Activated CD4-positive, alpha-beta T cell treated with anti-CD3 and anti-CD28 coated beads for 36 hours (primary cell): Measurements from ENCODE around the gene ZNF358. TPM values are rescaled to one million over a fixed set of nuclear protein-coding genes. Genes with fewer than 3 reads are reported as not detected.

Experiments
- ATAC-seq: fragments of 200-7000 bp; cut with Tn5 transposase; one replicate; pipeline ENCODE4 v1.10.0; 2021; ENCODE audit warnings: mild to moderate bottlenecking, moderate library complexity
- CTCF ChIA-PET: fragments of 350-600 bp; sonication (Branson Sonifier 250); formaldehyde crosslinking; loops from one replicate; lab custom pipeline; 2021; ENCODE audit warnings: antibody characterized with exemption; lab: Charles Lee
- POLR2A ChIA-PET: fragments of 350-600 bp; sonication (Branson Sonifier 250); formaldehyde crosslinking; loops from one replicate; lab custom pipeline; 2021; ENCODE audit warnings: antibody characterized with exemption, inconsistent platforms; lab: Charles Lee
- DNase-seq: peaks from one replicate; pipeline ENCODE4 v3.0.0-alpha.2; 2020
- H3K27ac Mint-ChIP-seq: one replicate; pipeline ENCODE4 v1.8.0; 2021; ENCODE audit warnings: mixed read lengths
- H3K27me3 Mint-ChIP-seq: one replicate; pipeline ENCODE4 v1.8.0; 2021; ENCODE audit warnings: mixed read lengths
- H3K36me3 Mint-ChIP-seq: one replicate; pipeline ENCODE4 v1.8.0; 2021; ENCODE audit warnings: low read depth, mixed read lengths
- H3K4me1 Mint-ChIP-seq: one replicate; pipeline ENCODE4 v1.8.0; 2021; ENCODE audit warnings: mixed read lengths
- H3K4me3 Mint-ChIP-seq: one replicate; pipeline ENCODE4 v1.8.0; 2021; ENCODE audit warnings: mild to moderate bottlenecking, moderate library complexity, mixed read lengths
- H3K9me3 Mint-ChIP-seq: one replicate; pipeline ENCODE4 v1.8.0; 2021; ENCODE audit warnings: low read depth, mixed read lengths
- intact Hi-C, 2 experiments: fragments of 100-400 bp; cut with DNase I in 1 of 2; cut with micrococcal nuclease in 1 of 2; formaldehyde crosslinking; loops; one replicate each; pipeline versions ENCODE4 v1.14.2 to v1.15.1; 2022 to 2024; cut with DNase I, micrococcal nuclease
- total RNA-seq, 2 experiments: library from RNA; stranded (reverse); gene quantifications; one replicate each; pipeline ENCODE4 v1.2.3, GENCODE V29; 2021

ZNF358 gene
- total RNA-seq, 2 experiments from 2014 or later, result 5.1 to 8.5 TPM

DNA sequence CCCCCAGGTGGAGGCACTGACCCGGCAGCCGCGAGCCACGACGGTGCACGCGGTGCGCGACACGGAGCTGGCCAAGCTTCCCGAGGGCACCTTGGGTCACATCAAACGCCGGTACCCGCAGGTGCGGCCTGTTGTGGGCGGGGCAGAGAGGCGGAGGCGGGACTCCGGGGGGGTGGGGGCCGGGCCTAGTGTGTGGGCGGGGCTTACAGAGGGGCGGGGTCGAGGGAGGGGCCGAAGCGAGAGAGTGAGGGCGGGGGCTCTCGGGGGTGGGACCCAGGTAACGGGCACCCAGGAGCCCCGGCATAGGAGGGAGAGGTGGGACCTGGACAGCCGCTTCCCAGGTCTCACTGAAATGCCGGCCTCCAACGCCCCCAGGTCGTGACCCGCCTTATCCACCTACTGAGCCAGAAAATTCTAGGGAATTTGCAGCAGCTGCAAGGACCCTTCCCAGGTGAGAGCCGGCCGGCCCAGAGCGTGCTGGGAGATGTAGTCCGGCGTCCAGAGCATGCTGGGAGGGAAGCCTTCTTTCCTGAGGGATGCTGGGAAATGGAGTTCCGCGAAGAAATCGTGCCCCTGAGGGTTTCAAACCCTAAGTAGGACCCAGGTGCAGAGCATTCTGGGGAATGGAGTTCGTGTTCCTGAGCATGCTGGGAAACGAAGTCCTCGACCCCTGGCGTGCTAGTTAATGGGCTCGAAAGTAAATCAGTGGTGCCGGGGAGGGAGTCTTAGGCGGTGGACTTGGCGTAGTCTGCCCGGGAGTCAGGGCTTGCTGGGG, 35.3 kb downstream of the ZNF358 start:
- Mint-ChIP-seq H3K4me3 (no peak overlapping the region), H3K36me3 (peaks cover 17% of the 10 kb centered on the region), H3K9me3 (no peaks in the 10 kb centered on the region), H3K27ac (peak overlapping the region; percentile 58), H3K4me1 (peaks cover 11% of the 10 kb centered on the region), H3K27me3 (no peaks in the 10 kb centered on the region)
- CTCF ChIA-PET, result no interaction called here
- POLR2A ChIA-PET, result interaction anchor here (0.5 kb wide), 1 partner anchor 17 kb away, joined by 4 read pairs; no protein-coding TSS in a partner anchor
- intact Hi-C loops, result loop anchor here (1.0 to 2.0 kb wide), 4 partner anchors 16 to 45 kb away; partner anchors contain the start of genes PNPLA6 (in 2 of the 2) and MCOLN1 (in 1 of the 2)
- ATAC-seq (peak; percentile 87), DNase-seq (peak; percentile 77)

DNA sequence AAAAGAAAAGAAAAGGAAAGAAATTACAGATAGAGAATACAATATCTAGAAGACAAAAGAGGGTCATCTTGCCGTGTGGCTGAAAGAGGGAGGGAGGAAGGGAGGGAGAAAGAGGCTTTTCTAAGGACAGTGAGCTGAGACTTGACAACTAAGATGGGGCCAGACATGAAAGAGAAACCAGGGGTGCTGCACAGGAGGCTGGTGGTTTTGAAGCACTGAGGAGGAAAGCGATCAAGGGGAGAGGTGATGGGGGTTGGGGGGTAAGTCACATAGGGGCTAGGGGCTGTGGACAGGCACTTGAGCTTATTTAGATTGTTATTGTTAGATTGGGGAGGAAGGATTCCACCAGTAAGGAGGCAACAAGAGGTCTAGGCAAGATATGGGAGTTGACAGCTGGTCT, 36.9 kb downstream of the ZNF358 start:
- H3K4me1 Mint-ChIP-seq, result peaks cover 4% of the 10 kb centered on the region
- no peak overlapping the region for H3K4me3 Mint-ChIP-seq
- ChIA-PET CTCF (interaction anchor here (0.7 kb wide), 1 partner anchor 451 kb away, joined by 3 read pairs; no protein-coding TSS in a partner anchor), POLR2A (no interaction called here)
- H3K9me3 Mint-ChIP-seq, result no peaks in the 10 kb centered on the region
- peaks cover 28% of the 10 kb centered on the region for H3K36me3 Mint-ChIP-seq
- H3K27ac Mint-ChIP-seq, result no peak overlapping the region
- no peaks in the 10 kb centered on the region for H3K27me3 Mint-ChIP-seq
- DNase-seq, result no peak
- intact Hi-C loops, result no loop called here
- ATAC-seq, result no peak

DNA sequence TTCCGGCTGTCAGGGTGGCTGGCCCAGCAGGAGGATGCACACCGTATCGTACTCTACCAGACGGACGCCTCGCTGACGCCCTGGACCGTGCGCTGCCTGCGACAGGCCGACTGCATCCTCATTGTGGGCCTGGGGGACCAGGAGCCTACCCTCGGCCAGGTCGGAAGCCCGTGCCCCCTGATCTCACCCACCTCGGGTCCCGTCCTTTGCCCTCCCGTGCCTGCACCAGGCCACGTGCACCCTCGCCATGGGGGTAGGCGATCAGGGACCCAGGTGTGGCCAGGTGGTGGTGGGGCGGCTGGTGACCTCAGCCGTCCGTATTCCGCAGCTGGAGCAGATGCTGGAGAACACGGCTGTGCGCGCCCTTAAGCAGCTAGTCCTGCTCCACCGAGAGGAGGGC, 38.7 kb downstream of the ZNF358 start:
- no peaks in the 10 kb centered on the region for H3K27me3 Mint-ChIP-seq

DNA sequence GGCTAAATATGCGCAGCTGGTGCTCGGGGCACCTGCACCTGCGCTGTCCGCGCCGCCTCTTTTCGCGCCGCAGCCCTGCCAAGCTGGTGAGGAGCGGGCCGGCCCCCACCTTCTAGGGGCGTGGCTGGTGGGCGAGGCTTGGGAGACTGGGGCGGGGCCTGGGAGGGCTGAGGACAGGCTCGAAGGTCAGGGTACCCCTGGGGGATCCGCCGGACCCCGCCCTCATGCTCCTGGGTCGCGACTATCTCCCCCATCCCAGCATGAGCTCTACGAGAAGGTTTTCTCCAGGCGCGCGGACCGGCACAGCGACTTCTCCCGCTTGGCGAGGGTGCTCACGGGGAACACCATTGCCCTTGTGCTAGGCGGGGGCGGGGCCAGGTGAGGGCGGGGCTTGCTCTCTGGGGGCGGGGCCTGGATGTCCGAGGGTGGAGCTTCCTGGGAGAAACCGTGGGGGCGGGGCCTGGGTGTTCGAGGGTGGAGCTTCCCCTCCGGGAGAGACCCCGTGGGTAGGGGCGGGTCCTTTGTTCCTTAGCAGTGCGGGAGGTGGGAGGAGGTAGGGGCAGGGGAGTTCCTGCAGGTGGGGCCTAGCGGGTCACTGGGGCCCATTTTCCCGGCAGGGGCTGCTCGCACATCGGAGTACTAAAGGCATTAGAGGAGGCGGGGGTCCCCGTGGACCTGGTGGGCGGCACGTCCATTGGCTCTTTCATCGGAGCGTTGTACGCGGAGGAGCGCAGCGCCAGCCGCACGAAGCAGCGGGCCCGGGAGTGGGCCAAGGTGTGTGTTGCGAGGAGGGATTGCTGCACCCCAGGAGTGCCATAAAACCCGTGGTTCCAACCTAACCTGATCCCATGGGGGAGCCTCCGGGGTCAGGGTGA, 39.3 kb downstream of the ZNF358 start:
- ATAC-seq, result peak; percentile 46
- DNase-seq, result peak; percentile 71
- Mint-ChIP-seq H3K4me3 (no peak overlapping the region), H3K9me3 (no peaks in the 10 kb centered on the region), H3K27ac (no peak overlapping the region), H3K27me3 (no peaks in the 10 kb centered on the region), H3K36me3 (peaks cover 37% of the 10 kb centered on the region), H3K4me1 (peaks cover 4% of the 10 kb centered on the region)
- ChIA-PET POLR2A (no interaction called here), CTCF (interaction anchor here (2.2 kb wide), 1 partner anchor 13 kb away, joined by 8 read pairs; no protein-coding TSS in a partner anchor)
- intact Hi-C loops, result no loop called here

More for the DNA sequence above, 38.7 kb downstream of the ZNF358 start:
- ChIA-PET CTCF (interaction anchor here (2.2 kb wide), 1 partner anchor 14 kb away, joined by 8 read pairs; no protein-coding TSS in a partner anchor), POLR2A (no interaction called here)
- peaks cover 36% of the 10 kb centered on the region for H3K36me3 Mint-ChIP-seq
- DNase-seq (no peak), ATAC-seq (no peak)
- H3K27ac Mint-ChIP-seq, result no peak overlapping the region
- H3K9me3 Mint-ChIP-seq, result no peaks in the 10 kb centered on the region
- intact Hi-C loops, result no loop called here
- no peak overlapping the region for H3K4me3 Mint-ChIP-seq
- peaks cover 4% of the 10 kb centered on the region for H3K4me1 Mint-ChIP-seq

DNA sequence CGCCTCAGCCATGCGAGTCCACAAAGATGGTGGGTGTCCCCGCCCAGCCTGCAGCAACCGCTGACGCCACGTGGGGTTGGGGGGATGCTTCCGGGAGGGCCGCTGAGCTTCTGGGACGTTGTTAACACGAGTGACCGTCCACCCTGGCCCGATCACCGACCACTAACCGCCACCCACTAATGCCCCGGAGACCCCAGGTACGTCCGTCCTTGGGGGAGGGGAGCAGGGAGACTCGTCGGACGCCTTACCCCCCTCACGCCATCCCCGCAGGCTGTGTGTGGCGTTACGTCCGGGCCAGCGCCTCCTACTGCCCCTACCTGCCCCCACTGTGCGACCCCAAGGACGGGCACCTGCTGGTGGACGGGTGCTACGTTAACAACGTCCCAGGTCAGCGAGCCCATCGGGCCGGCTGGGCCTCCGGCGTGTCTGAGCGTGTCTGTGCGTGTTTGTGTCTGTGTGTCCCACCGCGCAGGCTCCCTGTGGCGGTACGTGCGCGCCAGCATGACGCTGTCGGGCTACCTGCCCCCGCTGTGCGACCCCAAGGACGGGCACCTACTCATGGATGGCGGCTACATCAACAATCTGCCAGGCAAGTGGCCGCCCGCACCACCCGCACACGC, 40.9 kb downstream of the ZNF358 start:
- Mint-ChIP-seq H3K4me1 (no peaks in the 10 kb centered on the region), H3K27me3 (no peaks in the 10 kb centered on the region), H3K36me3 (peaks cover 37% of the 10 kb centered on the region), H3K27ac (no peak overlapping the region), H3K4me3 (no peak overlapping the region), H3K9me3 (no peaks in the 10 kb centered on the region)
- ChIA-PET POLR2A (no interaction called here), CTCF (no interaction called here)
- DNase-seq (no peak), ATAC-seq (no peak)
- intact Hi-C loops, result no loop called here

DNA sequence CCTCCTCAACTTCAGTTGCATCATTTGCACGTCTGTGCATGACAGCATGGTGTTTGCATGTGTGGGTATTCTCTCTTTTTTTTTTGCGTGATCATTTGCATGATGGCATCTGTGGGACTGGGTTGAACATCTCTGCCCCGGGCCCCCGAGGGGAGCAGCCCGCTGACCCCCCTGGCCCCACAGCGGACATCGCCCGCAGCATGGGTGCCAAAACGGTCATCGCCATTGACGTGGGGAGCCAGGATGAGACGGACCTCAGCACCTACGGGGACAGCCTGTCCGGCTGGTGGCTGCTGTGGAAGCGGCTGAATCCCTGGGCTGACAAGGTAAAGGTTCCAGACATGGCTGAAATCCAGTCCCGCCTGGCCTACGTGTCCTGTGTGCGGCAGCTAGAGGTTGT, 42.8 kb downstream of the ZNF358 start:
- no peak for ATAC-seq
- intact Hi-C loops, result no loop called here
- no peak for DNase-seq
- ChIA-PET POLR2A (no interaction called here), CTCF (interaction anchor here (0.6 to 2.3 kb wide), 3 partner anchors 10 to 371 kb away, joined by 3 to 7 read pairs (median 3); no protein-coding TSS in a partner anchor)
- no peak overlapping the region for H3K27ac Mint-ChIP-seq
- H3K4me3 Mint-ChIP-seq, result no peak overlapping the region
- H3K4me1 Mint-ChIP-seq, result no peaks in the 10 kb centered on the region
- H3K27me3 Mint-ChIP-seq, result no peaks in the 10 kb centered on the region
- H3K9me3 Mint-ChIP-seq, result no peaks in the 10 kb centered on the region
- H3K36me3 Mint-ChIP-seq, result peaks cover 31% of the 10 kb centered on the region

DNA sequence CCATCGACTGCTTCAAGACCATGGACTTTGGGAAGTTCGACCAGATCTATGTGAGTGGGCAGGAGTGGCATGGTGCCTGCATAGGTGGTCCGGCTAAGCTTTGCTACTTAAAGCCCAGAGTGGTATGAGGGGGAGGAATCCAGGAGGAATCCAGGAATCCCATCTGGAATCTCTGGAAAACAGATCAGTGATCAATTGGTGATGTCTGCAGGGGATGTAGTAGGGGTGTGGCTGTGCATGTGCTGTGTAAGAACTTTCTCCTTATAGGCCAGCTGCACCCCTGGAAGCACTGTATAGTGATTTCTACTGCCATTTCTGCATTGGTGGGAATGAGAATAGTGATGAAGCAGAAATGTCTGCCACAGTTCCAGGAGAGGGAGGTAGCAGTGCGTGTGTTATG, 43.2 kb downstream of the ZNF358 start:
- Mint-ChIP-seq H3K27ac (no peak overlapping the region), H3K36me3 (peaks cover 31% of the 10 kb centered on the region), H3K4me3 (no peak overlapping the region), H3K9me3 (no peaks in the 10 kb centered on the region), H3K27me3 (no peaks in the 10 kb centered on the region), H3K4me1 (no peaks in the 10 kb centered on the region)
- intact Hi-C loops, result no loop called here
- POLR2A ChIA-PET, result no interaction called here
- CTCF ChIA-PET, result interaction anchor here (0.6 to 2.3 kb wide), 4 partner anchors 9 to 370 kb away, joined by 3 to 7 read pairs (median 3); no protein-coding TSS in a partner anchor
- no peak for DNase-seq
- ATAC-seq, result no peak

DNA sequence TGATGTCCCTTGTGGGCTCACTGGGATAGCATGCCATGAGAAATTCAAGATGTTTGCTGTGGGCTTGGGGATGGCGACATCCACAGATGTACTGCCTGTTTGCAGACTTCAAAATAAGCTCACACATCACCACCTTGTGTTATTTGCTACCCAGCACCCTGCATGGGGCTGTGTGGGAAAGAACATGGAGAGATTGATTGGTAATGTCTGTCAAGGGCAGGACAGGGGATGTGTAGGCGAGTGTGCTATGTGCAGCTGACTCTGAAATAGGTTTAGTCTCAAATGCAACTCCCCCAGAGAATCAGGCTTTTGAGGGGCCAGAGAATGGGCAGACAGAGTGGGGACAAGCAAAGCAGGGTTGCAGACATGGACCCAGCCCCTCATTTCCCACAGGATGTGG, 44.4 kb downstream of the ZNF358 start:
- DNase-seq (no peak), ATAC-seq (no peak)
- Mint-ChIP-seq H3K9me3 (no peaks in the 10 kb centered on the region), H3K27me3 (no peaks in the 10 kb centered on the region), H3K27ac (no peak overlapping the region), H3K36me3 (peaks cover 31% of the 10 kb centered on the region), H3K4me1 (no peaks in the 10 kb centered on the region), H3K4me3 (no peak overlapping the region)
- ChIA-PET CTCF (interaction anchor here (0.6 kb wide), 1 partner anchor 7 kb away, joined by 3 read pairs; no protein-coding TSS in a partner anchor), POLR2A (no interaction called here)
- intact Hi-C loops, result no loop called here

DNA sequence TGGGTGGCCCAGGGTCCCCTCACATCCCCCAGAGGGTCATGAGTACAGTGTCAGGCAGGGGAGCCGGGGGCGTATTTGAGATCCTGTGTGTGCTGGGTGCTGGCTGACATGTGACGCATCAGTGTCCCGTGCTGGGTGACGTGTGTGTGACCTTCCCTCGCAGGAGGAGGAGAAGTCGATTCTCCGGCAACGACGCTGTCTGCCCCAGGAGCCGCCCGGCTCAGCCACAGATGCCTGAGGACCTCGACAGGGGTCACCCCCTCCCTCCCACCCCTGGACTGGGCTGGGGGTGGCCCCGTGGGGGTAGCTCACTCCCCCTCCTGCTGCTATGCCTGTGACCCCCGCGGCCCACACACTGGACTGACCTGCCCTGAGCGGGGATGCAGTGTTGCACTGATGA, 45.4 kb downstream of the ZNF358 start:
- Mint-ChIP-seq H3K27me3 (no peaks in the 10 kb centered on the region), H3K27ac (no peak overlapping the region), H3K36me3 (peaks cover 26% of the 10 kb centered on the region), H3K9me3 (no peaks in the 10 kb centered on the region), H3K4me1 (no peaks in the 10 kb centered on the region), H3K4me3 (no peak overlapping the region)
- CTCF ChIA-PET, result no interaction called here
- POLR2A ChIA-PET, result no interaction called here
- no peak for ATAC-seq
- no peak for DNase-seq
- intact Hi-C loops, result no loop called here

DNA sequence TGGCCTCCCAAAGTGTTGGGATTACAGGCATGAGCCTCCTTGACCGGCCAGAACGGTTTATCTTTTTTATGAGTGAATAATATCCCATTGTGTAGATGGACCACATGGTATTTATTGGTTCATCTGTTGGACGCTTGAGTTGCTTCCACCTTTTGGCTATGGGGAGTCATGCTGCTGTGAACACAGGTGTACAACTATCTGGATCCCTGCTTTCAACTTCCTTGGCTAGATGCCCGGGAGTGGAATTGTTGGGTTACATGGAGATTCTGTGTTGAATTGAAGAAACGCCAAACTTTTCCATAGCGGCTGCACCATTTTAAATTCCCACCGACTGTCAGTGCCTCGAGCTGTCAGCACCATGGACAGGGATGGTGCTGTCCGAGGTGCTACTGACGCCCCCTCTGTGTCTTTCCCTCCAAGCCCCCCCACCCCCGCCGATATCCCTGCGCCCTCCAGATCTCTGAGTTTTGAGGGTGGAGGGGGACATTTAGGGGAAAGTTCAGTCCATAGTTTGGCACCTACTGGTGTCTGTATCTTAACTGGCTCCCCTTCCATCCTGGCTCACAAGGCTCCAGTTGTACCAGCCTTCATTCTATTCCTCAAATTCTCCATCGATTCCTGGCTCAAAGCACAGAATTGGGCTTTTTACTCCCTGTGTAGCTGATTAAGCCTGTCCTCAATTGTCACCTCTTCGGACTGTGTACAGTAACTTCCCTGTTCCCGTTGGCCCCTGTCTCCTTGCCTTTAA, 46.9 kb downstream of the ZNF358 start:
- Mint-ChIP-seq H3K4me3 (no peak overlapping the region), H3K9me3 (no peaks in the 10 kb centered on the region), H3K27ac (no peak overlapping the region), H3K36me3 (peaks cover 17% of the 10 kb centered on the region), H3K27me3 (no peaks in the 10 kb centered on the region), H3K4me1 (no peaks in the 10 kb centered on the region)
- intact Hi-C loops, result no loop called here
- ATAC-seq (no peak), DNase-seq (peak; percentile 31)
- POLR2A ChIA-PET, result interaction anchor here (0.7 kb wide), 1 partner anchor 21 kb away, joined by 3 read pairs; no protein-coding TSS in a partner anchor
- CTCF ChIA-PET, result interaction anchor here (0.7 kb wide), 2 partner anchors 196 to 322 kb away, joined by 3 read pairs; no protein-coding TSS in a partner anchor
